NCI-H1436 (cell line): Measurements from ENCODE around the gene KRT76.

Experiments
- DNase-seq: peaks from one replicate; lab custom pipeline; 2025; lab: John Stamatoyannopoulos, UW

The KRT76 gene

GRCh38 chr12:52730383-52730782 is 46.8 kb downstream of the KRT76 start:
- DNase-seq, result no peak

- no peak for DNase-seq
These were observed 48.0 kb downstream of the KRT76 start for GRCh38 chr12:52729147-52729546.

- DNase-seq, result no peak
These were observed 48.8 kb downstream of the KRT76 start for GRCh38 chr12:52728374-52728773.

- DNase-seq, result no peak
These were observed 50.1 kb downstream of the KRT76 start for GRCh38 chr12:52727037-52727436.

- no peak for DNase-seq
These were observed 50.7 kb downstream of the KRT76 start for GRCh38 chr12:52726451-52726850.

- no peak for DNase-seq
These were observed 52.8 kb downstream of the KRT76 start for GRCh38 chr12:52724384-52724783.

GRCh38 chr12:52722680-52723079 is 54.5 kb downstream of the KRT76 start:
- DNase-seq, result no peak

- no peak for DNase-seq
These were observed 55.2 kb downstream of the KRT76 start for GRCh38 chr12:52721838-52722470.

- no peak for DNase-seq
These were observed 56.7 kb downstream of the KRT76 start for GRCh38 chr12:52720365-52720886.
